ENCODE measurements around the gene POLN.
"Not testable (repeated sequence)": the region's sequence is repeated elsewhere in the genome, so short reads cannot be mapped to it uniquely, and the experiment has no call there.

The POLN gene

DNA sequence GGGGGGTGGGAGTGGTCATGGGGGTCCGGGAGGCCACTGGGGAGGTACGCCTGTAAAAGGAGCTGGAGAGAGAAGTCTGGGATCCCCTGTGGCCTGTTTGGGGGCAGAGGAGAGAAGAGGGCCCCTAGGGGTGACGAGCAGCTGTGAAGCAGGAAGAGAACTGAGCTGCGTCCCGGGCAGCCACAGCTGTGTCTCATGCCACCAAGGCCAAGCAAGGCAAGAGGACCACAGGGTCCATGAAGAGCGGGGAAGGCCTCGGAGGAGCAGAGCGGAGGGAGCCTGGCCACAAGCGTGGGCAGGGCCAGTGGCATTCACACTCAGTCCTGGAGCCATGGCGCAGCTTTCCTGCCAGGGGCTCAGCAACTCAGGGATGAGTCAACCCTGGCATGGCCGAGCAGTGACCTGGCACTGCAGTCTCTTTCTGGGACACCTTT is 196.4 kb downstream of the POLN start:
- FAIRE-seq (no peak), DNase-seq (ENCODE audit: insufficient read length, low spot score) (no peak)

DNA sequence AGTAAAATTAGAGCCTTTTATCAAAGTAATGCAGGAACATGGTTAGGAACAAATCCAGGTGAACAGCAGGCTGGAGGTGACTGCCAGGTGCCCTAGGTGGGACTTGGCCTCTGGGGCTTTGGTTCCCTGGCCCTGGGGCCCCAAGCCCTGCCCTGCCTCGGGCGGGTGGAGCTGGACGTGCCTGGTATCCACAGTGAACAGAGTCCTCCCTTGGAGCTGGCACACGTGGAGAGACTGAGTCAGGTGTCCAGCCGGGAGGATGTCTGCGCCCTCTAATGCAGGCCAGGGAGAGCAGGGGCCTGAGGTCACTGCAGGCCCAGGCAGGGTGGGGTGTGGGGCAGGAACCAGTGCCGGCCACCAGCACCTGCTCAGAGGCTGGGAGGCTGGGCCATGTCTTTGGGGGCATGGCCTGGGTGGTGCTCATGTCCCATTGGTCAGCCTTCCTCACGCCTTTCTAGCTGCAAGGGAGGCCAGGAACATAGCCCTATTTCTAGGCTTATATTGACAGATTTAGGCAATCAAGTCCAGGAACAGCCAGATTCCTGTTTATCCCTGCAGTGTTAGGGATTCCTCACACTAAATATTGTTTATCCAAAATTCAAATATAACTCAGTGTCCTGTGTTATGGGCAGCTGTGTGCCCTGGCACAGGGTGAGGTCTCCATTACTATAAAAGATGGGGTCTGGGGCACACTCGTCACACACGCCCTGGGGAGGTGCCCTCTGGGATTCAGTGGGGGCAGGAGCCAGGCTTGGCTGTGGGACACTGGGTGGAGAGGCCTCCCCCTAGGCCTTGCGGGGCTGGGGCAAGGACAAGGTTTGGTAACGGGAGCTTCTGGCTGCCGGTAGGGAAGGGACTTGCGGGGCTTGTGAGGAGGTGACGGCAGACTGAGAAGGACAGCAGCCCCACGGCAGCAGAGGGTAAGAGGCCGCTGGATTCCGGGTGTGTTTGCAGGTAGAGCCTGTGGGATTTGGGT is 197.1 kb downstream of the POLN start:
- no peak for FAIRE-seq
- no peak for DNase-seq (ENCODE audit: insufficient read length, low spot score)

DNA sequence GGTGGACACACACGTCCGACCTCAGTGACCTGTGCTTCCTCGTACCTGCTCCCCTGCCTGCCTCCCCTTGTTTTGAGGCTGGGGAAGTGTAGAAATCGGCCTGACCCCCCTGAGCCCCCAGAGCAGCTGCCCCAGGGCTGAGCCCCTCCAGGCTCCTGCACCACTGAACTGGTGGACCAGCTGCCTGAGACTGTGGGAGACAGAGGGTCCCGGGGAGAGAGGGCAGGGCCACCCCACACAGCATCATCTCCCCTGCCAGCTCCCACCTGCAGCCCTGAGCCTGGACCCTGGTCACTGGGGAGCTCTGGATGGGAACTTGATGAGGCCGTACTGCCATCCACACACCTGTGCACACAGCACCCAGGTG is 197.8 kb downstream of the POLN start:
- no peak for FAIRE-seq

DNA sequence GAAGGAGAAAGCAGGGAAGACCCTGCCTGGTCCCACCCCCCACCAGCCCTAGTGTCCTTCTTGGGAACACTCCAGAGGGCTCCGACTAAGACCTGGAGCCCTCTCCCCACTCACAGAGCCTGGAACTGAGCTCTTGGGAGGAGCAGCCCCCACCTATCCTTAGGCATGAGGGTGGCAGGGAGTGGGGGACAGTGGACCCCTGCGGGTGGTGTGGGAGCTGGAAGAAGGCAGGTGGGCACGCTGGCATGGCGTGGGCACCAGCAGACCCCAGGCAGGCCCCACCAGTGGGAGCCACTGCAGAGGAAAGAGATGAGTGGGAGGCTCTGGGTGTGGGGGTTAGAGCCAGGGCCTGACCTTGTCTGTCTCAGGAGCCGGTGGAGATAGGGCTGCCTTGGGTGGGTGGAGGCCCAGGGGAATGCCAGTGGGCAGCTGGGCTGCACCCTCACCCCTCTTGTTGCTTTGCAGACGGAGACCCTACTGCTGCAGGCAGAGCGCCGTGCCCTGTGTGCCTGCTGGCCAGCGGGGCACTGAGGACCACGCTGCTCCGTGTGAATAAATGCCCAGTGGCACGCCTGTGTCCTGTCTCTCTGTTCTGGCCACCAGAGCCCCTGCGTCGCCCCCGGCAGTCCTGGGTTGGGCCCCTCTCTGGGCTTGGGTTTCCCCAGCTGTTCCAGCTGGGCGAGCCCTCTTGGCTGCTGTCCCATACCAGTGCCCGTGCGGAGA is 198.4 kb downstream of the POLN start:
- FAIRE-seq, result no peak
- DNase-seq (ENCODE audit: insufficient read length, low spot score), result no peak

More for the DNA sequence above, 197.8 kb downstream of the POLN start:
- no peak for DNase-seq (ENCODE audit: insufficient read length, low spot score)

- DNase-seq (ENCODE audit: insufficient read length, low spot score) (no peak), FAIRE-seq (no peak)
Observed at GRCh38 chr4:2042947-2043395, 198.9 kb downstream of the POLN start.

DNA sequence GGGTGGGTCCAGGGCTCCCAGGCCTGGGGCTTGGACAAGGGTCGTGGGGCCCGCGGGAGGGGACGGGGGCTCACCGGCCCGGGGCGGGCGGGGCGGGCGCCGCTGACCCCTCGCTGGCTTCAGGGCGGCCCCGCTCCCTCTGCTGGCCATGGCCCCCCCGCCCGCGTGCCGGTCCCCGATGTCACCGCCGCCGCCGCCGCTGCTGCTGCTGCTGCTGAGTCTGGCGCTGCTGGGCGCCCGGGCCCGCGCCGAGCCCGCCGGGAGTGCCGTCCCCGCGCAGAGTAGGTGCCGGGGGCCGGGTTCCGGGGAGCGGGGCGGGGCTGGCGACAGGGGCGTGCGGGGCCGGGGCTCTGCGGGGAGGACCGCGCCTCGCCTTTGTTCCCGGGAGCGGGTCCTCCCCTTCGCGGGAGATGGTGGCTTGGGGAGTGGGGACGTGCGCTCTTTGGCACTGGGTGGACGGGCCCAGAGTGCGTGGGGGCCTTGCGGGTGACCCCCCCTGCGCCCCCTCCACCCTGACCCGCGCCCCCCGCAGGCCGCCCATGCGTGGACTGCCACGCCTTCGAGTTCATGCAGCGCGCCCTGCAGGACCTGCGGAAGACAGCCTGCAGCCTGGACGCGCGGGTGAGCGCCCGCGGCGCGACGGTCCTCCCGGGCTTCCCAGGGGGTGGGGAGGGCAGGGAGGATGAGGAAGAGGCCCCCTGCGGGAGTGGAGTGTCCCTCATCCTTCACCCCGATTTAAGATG is 199.5 kb downstream of the POLN start:
- FAIRE-seq (no peak), DNase-seq (ENCODE audit: insufficient read length, low spot score) (no peak)

- DNase-seq (ENCODE audit: insufficient read length, low spot score) (peak; percentile 96), FAIRE-seq (peak; percentile 35)
Observed at GRCh38 chr4:2041239-2042130, 200.4 kb downstream of the POLN start.

DNA sequence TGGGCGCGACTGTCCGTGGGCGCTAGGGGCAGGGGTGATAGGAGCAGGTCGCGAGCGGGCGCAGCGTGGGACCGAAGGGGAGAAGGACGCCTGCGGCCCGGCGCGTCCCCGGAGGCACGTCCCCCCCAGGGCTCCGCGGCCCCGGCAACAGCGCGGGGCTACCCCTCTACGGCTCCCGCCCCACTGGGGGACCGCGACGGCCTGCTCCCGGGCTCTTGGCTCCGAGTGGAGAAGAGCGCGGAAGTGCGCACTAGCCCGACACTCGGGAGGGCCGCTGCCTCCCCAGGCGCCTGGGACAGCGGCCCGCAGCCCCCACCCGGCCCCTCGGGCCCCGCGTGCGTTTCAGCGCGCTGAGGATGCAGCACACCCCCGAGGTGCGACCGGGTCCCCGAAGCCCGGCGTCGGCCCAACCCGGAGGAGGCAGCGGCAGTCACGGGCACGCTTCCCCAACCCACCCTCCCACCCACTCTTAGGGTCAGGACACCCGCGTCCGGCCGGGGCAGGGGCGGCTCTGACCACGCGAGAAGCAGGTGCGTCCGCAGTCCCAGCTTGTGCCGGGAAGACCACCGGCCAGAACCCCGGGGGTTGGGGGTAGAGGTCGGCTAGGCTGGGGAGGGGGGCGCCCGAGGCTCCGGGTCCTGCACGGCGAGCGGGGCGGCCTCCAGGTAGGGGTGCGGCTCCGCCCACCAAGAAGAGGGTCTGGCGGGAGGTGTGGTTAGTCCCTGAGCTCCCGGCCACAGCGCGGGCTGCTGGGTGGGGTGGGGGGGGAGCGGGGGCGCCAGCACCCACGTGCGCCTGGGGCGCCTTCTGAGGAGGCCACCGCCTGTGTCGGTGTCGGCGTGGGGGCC is 201.3 kb downstream of the POLN start:
- FAIRE-seq (no peak), DNase-seq (ENCODE audit: insufficient read length, low spot score) (no peak)

- DNase-seq (ENCODE audit: insufficient read length, low spot score) (no peak), FAIRE-seq (no peak)
Observed at GRCh38 chr4:2036866-2037265, 205.1 kb downstream of the POLN start.

DNA sequence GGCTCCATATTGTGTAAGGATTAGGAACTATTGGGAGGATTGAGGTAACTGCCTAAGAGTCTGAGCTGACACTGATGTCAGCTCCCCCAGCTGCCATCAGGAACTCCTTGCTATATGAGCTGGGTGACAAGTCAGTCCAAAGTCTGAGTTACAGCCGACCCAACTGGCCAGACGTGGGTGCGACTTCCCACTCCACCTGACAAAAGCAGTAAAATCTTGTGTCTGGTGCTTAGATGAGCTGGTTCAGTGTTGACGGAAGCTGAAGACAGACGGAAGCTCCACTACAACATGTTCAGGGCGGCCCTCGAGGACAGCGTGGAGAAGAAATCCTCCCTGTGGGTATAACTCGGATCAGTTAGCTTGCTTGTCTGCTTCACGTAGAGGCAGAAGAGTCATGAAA is 205.6 kb downstream of the POLN start:
- FAIRE-seq, result no peak
- no peak for DNase-seq (ENCODE audit: insufficient read length, low spot score)

DNA sequence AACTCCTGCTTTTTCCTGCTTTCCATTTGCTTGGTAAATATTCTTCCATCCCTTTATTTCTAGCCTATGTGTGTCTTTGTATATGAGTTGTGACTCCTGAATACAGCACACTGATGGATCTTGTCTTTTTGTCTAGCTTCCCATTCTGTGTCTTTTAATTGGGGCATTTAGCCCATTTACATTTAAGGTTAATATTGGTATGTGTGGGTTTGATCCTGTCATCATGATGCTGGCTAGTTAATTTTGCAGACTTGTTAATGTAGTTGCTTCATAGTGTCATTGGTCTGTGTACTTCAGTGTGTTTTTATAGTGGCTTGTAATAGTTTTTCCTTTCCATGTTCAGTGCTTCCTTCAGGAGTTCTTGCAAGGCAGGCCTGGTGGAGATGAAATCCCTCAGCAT is 210.8 kb downstream of the POLN start:
- not testable (repeated sequence) for FAIRE-seq; DNase-seq (ENCODE audit: insufficient read length, low spot score)

GRCh38 chr4:2027120-2027519 is 214.8 kb downstream of the POLN start:
- not testable (repeated sequence) for FAIRE-seq; DNase-seq (ENCODE audit: insufficient read length, low spot score)

DNA sequence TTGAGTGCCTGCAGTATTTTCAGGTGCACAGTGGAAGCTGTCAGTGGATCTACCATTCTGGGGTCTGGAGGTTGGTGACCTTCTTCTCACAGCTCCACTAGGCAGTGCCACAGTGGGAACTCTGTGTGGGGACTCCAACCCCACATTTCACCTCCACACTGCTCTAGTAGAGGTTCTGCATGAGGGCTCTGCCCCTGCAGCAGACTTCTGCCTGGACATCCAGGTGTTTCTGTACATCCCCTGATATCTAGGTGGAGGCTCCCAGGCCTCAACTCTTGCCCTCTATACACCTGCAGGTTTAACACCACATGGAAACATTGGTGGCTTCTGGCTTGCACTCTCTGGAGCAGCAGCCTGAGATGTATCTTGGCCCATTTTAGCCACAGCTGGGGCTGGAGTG is 216.1 kb downstream of the POLN start:
- DNase-seq (ENCODE audit: insufficient read length, low spot score), result no peak
- FAIRE-seq, result no peak

GRCh38 chr4:2024683-2025082 is 217.2 kb downstream of the POLN start:
- no peak for DNase-seq (ENCODE audit: insufficient read length, low spot score)
- FAIRE-seq, result no peak
